ENCODE measurements around the gene CAPS2. TPM values are rescaled to one million over a fixed set of nuclear protein-coding genes. Genes with fewer than 3 reads are reported as not detected.

Gene CAPS2
- total RNA-seq, 4 donors from 2014 or later = 1.4 to 7.4 (median 5.1) TPM

GRCh38 chr12:75236206-75236605, 93.9 kb downstream of the CAPS2 start:
- H3K4me3 ChIP-seq (ENCODE audit: low read depth, poor library complexity, severe bottlenecking) = no peak overlapping the region
- intact Hi-C loops (cut with DNase I; ENCODE audit: low total_unique reads) = no loop called here
- 27 to 44% methylated on average over 1 of the region's 1 CpG for WGBS, 2 donors

GRCh38 chr12:75227132-75227531, 103.0 kb downstream of the CAPS2 start:
- no peak overlapping the region for H3K4me3 ChIP-seq (ENCODE audit: low read depth, poor library complexity, severe bottlenecking)
- intact Hi-C loops (cut with DNase I; ENCODE audit: low total_unique reads) = no loop called here
- no peak for TF ChIP-seq POLR2A (IDR thresholded peaks at IDR 0.05)
- no peak for TF ChIP-seq CTCF (IDR thresholded peaks at IDR 0.05)
- DNase-seq (ENCODE audit: low spot score in 2 of 2) = no peak
- WGBS, 2 donors = 79 to 88% methylated on average over 1 of the region's 1 CpG

More at GRCh38 chr12:75236206-75236605, 93.9 kb downstream of the CAPS2 start:
- TF ChIP-seq POLR2A (IDR thresholded peaks at IDR 0.05) (no peak), CTCF (IDR thresholded peaks at IDR 0.05) (no peak)
- no peak for DNase-seq (ENCODE audit: low spot score in 2 of 2)

Other genes with a start within 250 kb of the CAPS2 start
- gene KCNC2, start 120.5 kb downstream of the CAPS2 start, total RNA-seq = under 1 TPM in 1 of 4 donors, not detected in 3; 0.10 TPM
- not detected for gene GLIPR1L1, start 4.3 kb upstream of the CAPS2 start, total RNA-seq
- gene GLIPR1L2, start 60.8 kb upstream of the CAPS2 start, total RNA-seq = 1 to 10 TPM in 2 of 4 donors, under 1 TPM in 2; 0.53 to 1.6 (median 0.80) TPM
- gene GLIPR1, start 150.4 kb upstream of the CAPS2 start, total RNA-seq = 10 to 100 TPM in 1 of 4 donors, 1 to 10 TPM in 3; 2.5 to 12.0 (median 3.8) TPM
- gene KRR1, start 181.3 kb upstream of the CAPS2 start, total RNA-seq = 10 to 100 TPM; 21.3 to 52.3 (median 32.0) TPM